ENCODE results near the gene AOPEP.

DNA sequence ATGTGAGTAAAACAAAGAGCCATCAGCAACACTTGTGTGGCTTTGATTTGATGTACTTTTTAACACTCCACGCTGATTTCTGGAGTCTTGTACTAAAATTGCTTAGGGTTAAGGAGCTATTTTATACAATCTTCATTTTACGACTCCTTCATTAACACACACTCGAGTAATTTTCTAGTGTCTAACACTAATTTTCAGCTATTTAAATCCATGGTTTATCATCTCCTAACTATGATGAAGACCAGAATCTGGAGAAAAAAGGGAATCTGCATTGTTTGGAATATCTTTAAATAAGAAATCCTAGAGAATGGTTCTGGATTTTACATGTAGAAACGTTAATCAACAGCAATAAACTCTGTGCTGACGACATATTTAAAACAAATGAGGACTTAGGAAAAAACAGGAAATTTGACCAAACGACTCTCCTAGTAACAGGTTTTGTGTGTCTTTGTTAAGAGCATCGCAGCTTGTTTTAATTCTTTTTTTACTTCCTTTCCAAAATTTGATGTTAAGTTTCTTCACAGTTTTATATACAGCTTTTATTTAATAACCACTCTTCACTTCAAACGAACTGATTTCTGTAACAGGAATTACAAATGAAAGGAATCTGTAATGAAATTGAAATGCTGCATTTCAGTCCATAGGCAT, 138.5 kb downstream of the AOPEP start:
- TF ChIP-seq, protein P1, sequence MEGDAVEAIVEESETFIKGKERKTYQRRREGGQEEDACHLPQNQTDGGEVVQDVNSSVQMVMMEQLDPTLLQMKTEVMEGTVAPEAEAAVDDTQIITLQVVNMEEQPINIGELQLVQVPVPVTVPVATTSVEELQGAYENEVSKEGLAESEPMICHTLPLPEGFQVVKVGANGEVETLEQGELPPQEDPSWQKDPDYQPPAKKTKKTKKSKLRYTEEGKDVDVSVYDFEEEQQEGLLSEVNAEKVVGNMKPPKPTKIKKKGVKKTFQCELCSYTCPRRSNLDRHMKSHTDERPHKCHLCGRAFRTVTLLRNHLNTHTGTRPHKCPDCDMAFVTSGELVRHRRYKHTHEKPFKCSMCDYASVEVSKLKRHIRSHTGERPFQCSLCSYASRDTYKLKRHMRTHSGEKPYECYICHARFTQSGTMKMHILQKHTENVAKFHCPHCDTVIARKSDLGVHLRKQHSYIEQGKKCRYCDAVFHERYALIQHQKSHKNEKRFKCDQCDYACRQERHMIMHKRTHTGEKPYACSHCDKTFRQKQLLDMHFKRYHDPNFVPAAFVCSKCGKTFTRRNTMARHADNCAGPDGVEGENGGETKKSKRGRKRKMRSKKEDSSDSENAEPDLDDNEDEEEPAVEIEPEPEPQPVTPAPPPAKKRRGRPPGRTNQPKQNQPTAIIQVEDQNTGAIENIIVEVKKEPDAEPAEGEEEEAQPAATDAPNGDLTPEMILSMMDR (conservative IDR thresholded peaks at IDR 0.05 in 1 of 2, IDR thresholded peaks at IDR 0.05 in 1 of 2; ENCODE audit: low read depth in 1 of 2, low read length in 2 of 2), result no peak
- TF ChIP-seq EZH2 (IDR thresholded peaks at IDR 0.05; ENCODE audit: low read length, missing control alignments), result no peak
